B cell (primary cell): ENCODE data around the gene ABI3BP.

ENCODE experiments used
- EZH2 ChIP-seq: IDR thresholded peaks from 2 replicates; pipeline ENCODE4 v1.6.1; 2012; ENCODE audit warnings: borderline replicate concordance, low read depth, mild to moderate bottlenecking, moderate library complexity, low read length; ENCODE audit not compliant: insufficient read depth, poor library complexity, severe bottlenecking
- TF ChIP-seq, protein P1 (sequence below): fragments of 200-600 bp; IDR thresholded peaks from one replicate; pipeline ENCODE4 v1.8.0; 2022; ENCODE audit warnings: antibody characterized with exemption, mild to moderate bottlenecking

DNA sequence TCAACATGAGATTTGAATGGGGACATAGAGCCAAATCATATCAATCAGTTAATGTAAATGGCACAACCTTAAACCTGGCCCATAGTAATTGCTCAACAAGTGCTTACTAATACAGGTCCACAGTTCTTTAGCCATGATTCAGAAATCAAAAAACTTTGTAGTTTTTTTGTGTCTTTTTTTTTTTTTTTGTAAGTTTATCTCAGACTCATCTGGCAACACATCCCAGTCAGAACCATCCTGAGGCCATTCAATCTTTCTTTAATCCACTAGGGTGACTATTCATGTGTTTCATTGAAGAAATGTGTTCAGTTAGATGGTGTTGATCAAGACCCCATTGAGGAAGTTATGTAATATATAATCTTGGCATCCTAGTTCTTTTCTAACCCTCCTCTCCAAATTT, 65.4 kb downstream of the ABI3BP start:
- TF ChIP-seq, protein P1, sequence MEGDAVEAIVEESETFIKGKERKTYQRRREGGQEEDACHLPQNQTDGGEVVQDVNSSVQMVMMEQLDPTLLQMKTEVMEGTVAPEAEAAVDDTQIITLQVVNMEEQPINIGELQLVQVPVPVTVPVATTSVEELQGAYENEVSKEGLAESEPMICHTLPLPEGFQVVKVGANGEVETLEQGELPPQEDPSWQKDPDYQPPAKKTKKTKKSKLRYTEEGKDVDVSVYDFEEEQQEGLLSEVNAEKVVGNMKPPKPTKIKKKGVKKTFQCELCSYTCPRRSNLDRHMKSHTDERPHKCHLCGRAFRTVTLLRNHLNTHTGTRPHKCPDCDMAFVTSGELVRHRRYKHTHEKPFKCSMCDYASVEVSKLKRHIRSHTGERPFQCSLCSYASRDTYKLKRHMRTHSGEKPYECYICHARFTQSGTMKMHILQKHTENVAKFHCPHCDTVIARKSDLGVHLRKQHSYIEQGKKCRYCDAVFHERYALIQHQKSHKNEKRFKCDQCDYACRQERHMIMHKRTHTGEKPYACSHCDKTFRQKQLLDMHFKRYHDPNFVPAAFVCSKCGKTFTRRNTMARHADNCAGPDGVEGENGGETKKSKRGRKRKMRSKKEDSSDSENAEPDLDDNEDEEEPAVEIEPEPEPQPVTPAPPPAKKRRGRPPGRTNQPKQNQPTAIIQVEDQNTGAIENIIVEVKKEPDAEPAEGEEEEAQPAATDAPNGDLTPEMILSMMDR, result no peak
- no peak for TF ChIP-seq EZH2
